CD8-positive, alpha-beta memory T cell (primary cell): ENCODE measurements around the gene ANTXR1. TPM values are rescaled to one million over a fixed set of nuclear protein-coding genes. Genes with fewer than 3 reads are reported as not detected.

Experiments
- CTCF ChIA-PET: fragments of 350-600 bp; sonication (Branson Sonifier 250); formaldehyde crosslinking; loops from one replicate; lab custom pipeline; 2021; ENCODE audit warnings: antibody characterized with exemption; lab: Charles Lee
- POLR2A ChIA-PET: fragments of 350-600 bp; sonication (Branson Sonifier 250); formaldehyde crosslinking; loops from one replicate; lab custom pipeline; 2021; ENCODE audit warnings: antibody characterized with exemption; lab: Charles Lee
- DNase-seq, 5 donors: peaks; one replicate each; pipeline versions ENCODE4 v3.0.0 to v3.0.0-alpha.2; 2020 to 2022; ENCODE audit warnings: mixed read lengths in 1 of 5
- H3K27ac ChIP-seq: one replicate; pipeline ENCODE4 v1.7.0; 2013; ENCODE audit warnings: low read depth, mild to moderate bottlenecking, low read length, moderate library complexity
- H3K27me3 ChIP-seq: 2 replicates; pipeline ENCODE4 v1.7.0; 2013; ENCODE audit warnings: low read length, mild to moderate bottlenecking; ENCODE audit not compliant: insufficient read depth, poor library complexity, severe bottlenecking
- H3K36me3 ChIP-seq: 2 replicates; pipeline ENCODE4 v1.7.0; 2013; ENCODE audit warnings: mild to moderate bottlenecking, low read length, moderate library complexity; ENCODE audit not compliant: insufficient read depth
- H3K4me1 ChIP-seq: 2 replicates; pipeline ENCODE4 v1.7.0; 2013; ENCODE audit warnings: mild to moderate bottlenecking, low read length, moderate library complexity; ENCODE audit not compliant: insufficient read depth
- H3K4me3 ChIP-seq: 2 replicates; pipeline ENCODE4 v1.7.0; 2013; ENCODE audit warnings: mild to moderate bottlenecking, low read length
- H3K9me3 ChIP-seq: 2 replicates; pipeline ENCODE4 v1.7.0; 2013; ENCODE audit warnings: mild to moderate bottlenecking, low read length
- H3K27ac Mint-ChIP-seq, 8 donors: one replicate each; pipeline ENCODE4 v1.8.0; 2020 to 2021; ENCODE audit warnings: mixed read lengths in 8 of 8, mild to moderate bottlenecking in 6 of 8, inconsistent platforms in 3 of 8, moderate library complexity in 3 of 8
- H3K27me3 Mint-ChIP-seq, 2 donors: one replicate each; pipeline ENCODE4 v1.8.0; 2020 to 2021; ENCODE audit warnings: mixed read lengths in 2 of 2, mild to moderate bottlenecking in 1 of 2, moderate library complexity in 1 of 2
- H3K36me3 Mint-ChIP-seq, 3 donors: one replicate each; pipeline ENCODE4 v1.8.0; 2020 to 2021; ENCODE audit warnings: mixed read lengths in 3 of 3, inconsistent platforms in 1 of 3, mild to moderate bottlenecking in 1 of 3
- H3K4me1 Mint-ChIP-seq, 3 donors: one replicate each; pipeline ENCODE4 v1.8.0; 2020 to 2021; ENCODE audit warnings: mixed read lengths in 3 of 3, inconsistent platforms in 1 of 3, mild to moderate bottlenecking in 1 of 3
- H3K4me3 Mint-ChIP-seq, 7 donors: one replicate each; pipeline ENCODE4 v1.8.0; 2020 to 2021; ENCODE audit warnings: mixed read lengths in 7 of 7, mild to moderate bottlenecking in 6 of 7, moderate library complexity in 4 of 7, inconsistent platforms in 2 of 7
- H3K9me3 Mint-ChIP-seq, 5 donors: one replicate each; pipeline ENCODE4 v1.8.0; 2020 to 2022; ENCODE audit warnings: mixed read lengths in 5 of 5, mild to moderate bottlenecking in 3 of 5, moderate library complexity in 2 of 5, inconsistent platforms in 1 of 5
- polyA plus RNA-seq: library from polyadenylated mRNA; unstranded; fragments of 300-500 nt; fragmentation: Illumina TruSeq; gene quantifications from one replicate; pipeline ENCODE4 v1.2.3, GENCODE V29; 2021
- total RNA-seq, 2 experiments: library from RNA; stranded (reverse); gene quantifications; one replicate each; pipeline ENCODE4 v1.2.3, GENCODE V29; 2021

The ANTXR1 gene
- total and polyA plus RNA-seq, 3 experiments from 2014 or later, result 0.22 to 0.27 TPM; not detected in 1

GRCh38 chr2:69195706-69196105, 182.7 kb downstream of the ANTXR1 start:
- no peak overlapping the region for H3K27ac ChIP-seq
- no peak overlapping the region for H3K4me3 ChIP-seq
- H3K9me3 ChIP-seq, result no peaks in the 10 kb centered on the region
- ChIA-PET CTCF (interaction anchor here (1.3 kb wide), 1 partner anchor 10 kb away, joined by 4 read pairs; no protein-coding TSS in a partner anchor), POLR2A (no interaction called here)
- H3K4me1 Mint-ChIP-seq, result no peaks in the 10 kb centered on the region
- no peaks in the 10 kb centered on the region for H3K36me3 ChIP-seq
- peaks cover 4 to 20% of the 10 kb centered on the region in 2 donors for H3K27me3 Mint-ChIP-seq
- no peaks in the 10 kb centered on the region for H3K4me1 ChIP-seq
- H3K27ac Mint-ChIP-seq, result no peak overlapping the region
- DNase-seq, result no peak
- no peaks in the 10 kb centered on the region for H3K9me3 Mint-ChIP-seq
- peaks cover 4% of the 10 kb centered on the region for H3K27me3 ChIP-seq
- H3K4me3 Mint-ChIP-seq, result no peak overlapping the region
- no peaks in the 10 kb centered on the region for H3K36me3 Mint-ChIP-seq

- no peaks in the 10 kb centered on the region for H3K36me3 Mint-ChIP-seq
- peaks cover 4 to 16% of the 10 kb centered on the region in 2 donors for H3K27me3 Mint-ChIP-seq
- DNase-seq, result no peak
- H3K4me1 Mint-ChIP-seq, result no peaks in the 10 kb centered on the region
- CTCF ChIA-PET, result no interaction called here
- no peaks in the 10 kb centered on the region for H3K4me1 ChIP-seq
- H3K4me3 ChIP-seq, result no peak overlapping the region
- no peaks in the 10 kb centered on the region for H3K36me3 ChIP-seq
- no peak overlapping the region for H3K27ac ChIP-seq
- no peaks in the 10 kb centered on the region for H3K9me3 Mint-ChIP-seq
- H3K27ac Mint-ChIP-seq, result no peak overlapping the region
- POLR2A ChIA-PET, result no interaction called here
- no peaks in the 10 kb centered on the region for H3K9me3 ChIP-seq
- no peaks in the 10 kb centered on the region for H3K27me3 ChIP-seq
- H3K4me3 Mint-ChIP-seq, result no peak overlapping the region
Observed at GRCh38 chr2:69196327-69197117, 183.5 kb downstream of the ANTXR1 start.

GRCh38 chr2:69200107-69200520, 187.1 kb downstream of the ANTXR1 start:
- Histone ChIP-seq H3K27me3 (no peaks in the 10 kb centered on the region), H3K36me3 (no peaks in the 10 kb centered on the region), H3K4me3 (no peak overlapping the region), H3K9me3 (no peaks in the 10 kb centered on the region), H3K4me1 (no peaks in the 10 kb centered on the region), H3K27ac (no peak overlapping the region)
- no peaks in the 10 kb centered on the region for H3K9me3 Mint-ChIP-seq
- H3K27me3 Mint-ChIP-seq, result peaks cover 6% of the 10 kb centered on the region in 2 donors
- no peak overlapping the region for H3K4me3 Mint-ChIP-seq
- no peaks in the 10 kb centered on the region for H3K4me1 Mint-ChIP-seq
- POLR2A ChIA-PET, result no interaction called here
- no peaks in the 10 kb centered on the region for H3K36me3 Mint-ChIP-seq
- no peak overlapping the region for H3K27ac Mint-ChIP-seq
- CTCF ChIA-PET, result no interaction called here
- DNase-seq, result no peak

- DNase-seq, result no peak
- POLR2A ChIA-PET, result no interaction called here
- H3K4me3 Mint-ChIP-seq, result no peak overlapping the region
Observed at GRCh38 chr2:69201259-69201658, 188.3 kb downstream of the ANTXR1 start.

GRCh38 chr2:69202327-69202726, 189.3 kb downstream of the ANTXR1 start:
- Histone ChIP-seq H3K27me3 (no peaks in the 10 kb centered on the region), H3K4me3 (no peak overlapping the region), H3K9me3 (no peaks in the 10 kb centered on the region), H3K27ac (no peak overlapping the region), H3K4me1 (no peaks in the 10 kb centered on the region), H3K36me3 (no peaks in the 10 kb centered on the region)
- H3K36me3 Mint-ChIP-seq, result no peaks in the 10 kb centered on the region
- no peak for DNase-seq
- no peaks in the 10 kb centered on the region for H3K9me3 Mint-ChIP-seq
- H3K4me1 Mint-ChIP-seq, result no peaks in the 10 kb centered on the region
- no peak overlapping the region for H3K4me3 Mint-ChIP-seq
- H3K27me3 Mint-ChIP-seq, result peaks cover 6 to 12% of the 10 kb centered on the region in 2 donors
- H3K27ac Mint-ChIP-seq, result no peak overlapping the region
- ChIA-PET CTCF (no interaction called here), POLR2A (no interaction called here)

More at GRCh38 chr2:69201259-69201658, 188.3 kb downstream of the ANTXR1 start:
- H3K4me1 ChIP-seq, result no peaks in the 10 kb centered on the region
- no peaks in the 10 kb centered on the region for H3K9me3 ChIP-seq
- H3K27me3 ChIP-seq, result no peaks in the 10 kb centered on the region
- Mint-ChIP-seq H3K4me1 (no peaks in the 10 kb centered on the region), H3K36me3 (no peaks in the 10 kb centered on the region), H3K27me3 (peaks cover 6% of the 10 kb centered on the region in 2 donors), H3K9me3 (no peaks in the 10 kb centered on the region), H3K27ac (no peak overlapping the region)
- no peak overlapping the region for H3K27ac ChIP-seq
- H3K4me3 ChIP-seq, result no peak overlapping the region
- H3K36me3 ChIP-seq, result no peaks in the 10 kb centered on the region
- CTCF ChIA-PET, result no interaction called here

GRCh38 chr2:69203166-69203985, 190.4 kb downstream of the ANTXR1 start:
- no peak overlapping the region for H3K4me3 Mint-ChIP-seq
- no peaks in the 10 kb centered on the region for H3K9me3 Mint-ChIP-seq
- Histone ChIP-seq H3K4me3 (no peak overlapping the region), H3K4me1 (no peaks in the 10 kb centered on the region), H3K27me3 (no peaks in the 10 kb centered on the region), H3K27ac (no peak overlapping the region), H3K36me3 (no peaks in the 10 kb centered on the region), H3K9me3 (no peaks in the 10 kb centered on the region)
- peaks cover 6 to 15% of the 10 kb centered on the region in 2 donors for H3K27me3 Mint-ChIP-seq
- CTCF ChIA-PET, result interaction anchor here (0.9 kb wide), 1 partner anchor 10 kb away, joined by 3 read pairs; no protein-coding TSS in a partner anchor
- H3K36me3 Mint-ChIP-seq, result no peaks in the 10 kb centered on the region
- POLR2A ChIA-PET, result no interaction called here
- no peaks in the 10 kb centered on the region for H3K4me1 Mint-ChIP-seq
- H3K27ac Mint-ChIP-seq, result no peak overlapping the region
- DNase-seq, result no peak

GRCh38 chr2:69204654-69205053, 191.7 kb downstream of the ANTXR1 start:
- no peak overlapping the region for H3K27ac ChIP-seq
- H3K27me3 Mint-ChIP-seq, result peaks cover 6 to 15% of the 10 kb centered on the region in 2 donors
- H3K36me3 Mint-ChIP-seq, result no peaks in the 10 kb centered on the region
- no peak overlapping the region for H3K4me3 Mint-ChIP-seq
- ChIA-PET POLR2A (no interaction called here), CTCF (no interaction called here)
- no peaks in the 10 kb centered on the region for H3K4me1 ChIP-seq
- H3K9me3 ChIP-seq, result no peaks in the 10 kb centered on the region
- no peak for DNase-seq
- H3K4me1 Mint-ChIP-seq, result no peaks in the 10 kb centered on the region
- no peak overlapping the region for H3K4me3 ChIP-seq
- peak overlapping the region in 1 of 8 donors; percentile 17 for H3K27ac Mint-ChIP-seq
- H3K36me3 ChIP-seq, result no peaks in the 10 kb centered on the region
- H3K27me3 ChIP-seq, result no peaks in the 10 kb centered on the region
- no peaks in the 10 kb centered on the region for H3K9me3 Mint-ChIP-seq

GRCh38 chr2:69205076-69205475, 192.1 kb downstream of the ANTXR1 start:
- ChIA-PET CTCF (no interaction called here), POLR2A (no interaction called here)
- Mint-ChIP-seq H3K9me3 (no peaks in the 10 kb centered on the region), H3K4me3 (no peak overlapping the region), H3K4me1 (no peaks in the 10 kb centered on the region), H3K27ac (peak overlapping the region in 1 of 8 donors; percentile 17), H3K36me3 (no peaks in the 10 kb centered on the region), H3K27me3 (peaks cover 6 to 15% of the 10 kb centered on the region in 2 donors)
- DNase-seq, result no peak
- H3K27me3 ChIP-seq, result no peaks in the 10 kb centered on the region
- no peaks in the 10 kb centered on the region for H3K9me3 ChIP-seq
- no peak overlapping the region for H3K4me3 ChIP-seq
- no peak overlapping the region for H3K27ac ChIP-seq
- H3K36me3 ChIP-seq, result no peaks in the 10 kb centered on the region
- H3K4me1 ChIP-seq, result no peaks in the 10 kb centered on the region
